HepG2 (cell line): Measurements from ENCODE around the gene NOP9. TPM values are rescaled to one million over a fixed set of nuclear protein-coding genes. Genes with fewer than 3 reads are reported as not detected.

Source experiments
- CCAR2 ChIP-seq: fragments of 200-400 bp; formaldehyde crosslinking; optimal IDR thresholded peaks from 2 replicates; pipeline ENCODE3; 2018; ENCODE audit warnings: low read depth, mild to moderate bottlenecking, low read length, moderate library complexity
- E2F2 ChIP-seq: sonication (generic); formaldehyde crosslinking; IDR thresholded peaks from 2 replicates; pipeline ENCODE4 v1.4.0; 2020; ENCODE audit warnings: missing genetic modification reagents, borderline replicate concordance
- FUBP1 ChIP-seq: sonication (generic); formaldehyde crosslinking; IDR thresholded peaks from 2 replicates; pipeline ENCODE4 v1.5.1; 2020; ENCODE audit warnings: missing genetic modification reagents, mild to moderate bottlenecking, borderline replicate concordance
- HIC2 ChIP-seq: sonication (generic); formaldehyde crosslinking; IDR thresholded peaks from 2 replicates; pipeline ENCODE4 v1.9.0; 2022; ENCODE audit warnings: low read depth, missing genetic modification reagents
- HINFP ChIP-seq: sonication (generic); formaldehyde crosslinking; IDR thresholded peaks from 2 replicates; pipeline ENCODE4 v1.4.0; 2020; ENCODE audit warnings: low read depth, mild to moderate bottlenecking, missing genetic modification reagents
- JDP2 ChIP-seq: sonication (generic); formaldehyde crosslinking; IDR thresholded peaks from 2 replicates; pipeline ENCODE4 v1.8.1; 2022; ENCODE audit warnings: missing genetic modification reagents, borderline replicate concordance
- MED8 ChIP-seq: sonication (generic); formaldehyde crosslinking; IDR thresholded peaks from 2 replicates; pipeline ENCODE4 v1.8.1; 2023; ENCODE audit warnings: mild to moderate bottlenecking, missing genetic modification reagents; ENCODE audit not compliant: insufficient replicate concordance
- NKX3-1 ChIP-seq: sonication (generic); formaldehyde crosslinking; IDR thresholded peaks from 2 replicates; pipeline ENCODE4 v1.5.0; 2020; ENCODE audit warnings: missing genetic modification reagents
- SIX1 ChIP-seq: sonication (generic); formaldehyde crosslinking; IDR thresholded peaks from 2 replicates; pipeline ENCODE4 v1.4.0; 2020; ENCODE audit warnings: missing genetic modification reagents, borderline replicate concordance
- SP140L ChIP-seq: sonication (generic); formaldehyde crosslinking; IDR thresholded peaks from 2 replicates; pipeline ENCODE4 v1.4.0; 2020; ENCODE audit warnings: missing genetic modification reagents, borderline replicate concordance
- ZBTB33 ChIP-seq: sonication (generic); formaldehyde crosslinking; IDR thresholded peaks from 2 replicates; pipeline ENCODE4 v1.4.0; 2020; ENCODE audit warnings: missing genetic modification reagents
- ZBTB46 ChIP-seq: sonication (generic); formaldehyde crosslinking; IDR thresholded peaks from 2 replicates; pipeline ENCODE4 v1.4.0; 2020; ENCODE audit warnings: mild to moderate bottlenecking, missing genetic modification reagents, borderline replicate concordance
- ZHX1 ChIP-seq: sonication (generic); formaldehyde crosslinking; IDR thresholded peaks from 2 replicates; pipeline ENCODE4 v1.8.1; 2022; ENCODE audit warnings: low read depth, mild to moderate bottlenecking, missing genetic modification reagents
- ZNF3 ChIP-seq: IDR thresholded peaks from 2 replicates; pipeline ENCODE4 v1.7.0; 2017; ENCODE audit warnings: inconsistent platforms
- polyA plus RNA-seq, 8 experiments: library from polyadenylated mRNA; depleted of rRNA in 3 of 8; stranded (reverse) in 7 of 8; unstranded in 1 of 8; fragments of >200 nt; fragmentation: Illumina TruSeq in 4 of 8; extraction: Trizol in 4 of 8; gene quantifications; 2 replicates each; pipeline versions ENCODE4 v1.2.1 to v1.2.3, GENCODE V29; 2011 to 2016; ENCODE audit warnings: low read depth in 4 of 8, missing spikeins in 1 of 8, mixed read lengths in 1 of 8; ENCODE audit not compliant: insufficient read depth in 1 of 8
- total RNA-seq, 5 experiments: library from RNA; depleted of rRNA; stranded (reverse); fragments of >200 nt; fragmentation: Illumina TruSeq; extraction: Trizol; gene quantifications; 2 replicates each; pipeline ENCODE4 v1.2.3, GENCODE V29; 2016; ENCODE audit warnings: low read depth in 1 of 5

Gene NOP9
- total and polyA plus RNA-seq, 2 of the 13 experiments (the other 11 are each of a cell fraction or from before 2014, with no cell fraction given) = 24.5 to 61.6 TPM

GRCh38 chr14:24332268-24332993, 32.8 kb downstream of the NOP9 start (continued):
- TF ChIP-seq HIC2 (CRISPR knock-in tag) (peak; percentile 86), FUBP1 (CRISPR knock-in tag) (no peak), ZHX1 (no peak), JDP2 (peak; percentile 87; the same call in 1 of the 2 replicates), SP140L (CRISPR knock-in tag) (peak; percentile 84; the same call in 1 of the 2 replicates), HINFP (CRISPR knock-in tag) (peak; percentile 92), ZBTB46 (peak; percentile 95), NKX3-1 (CRISPR knock-in tag) (no peak), SIX1 (no peak), MED8 (CRISPR knock-in tag) (no peak), ZNF3 (peak; percentile 84), CCAR2 (no peak), E2F2 (peak; percentile 9; the same call in 1 of the 2 replicates), ZBTB33 (peak; percentile 86)
